Loucy (cell line): ENCODE results near the gene CCDC158.

ENCODE experiments used
- CTCF ChIP-seq: fragments of 200-600 bp; sonication (generic); conservative IDR thresholded peaks from 2 replicates; pipeline ENCODE4 v1.5.1; 2014; ENCODE audit warnings: mild to moderate bottlenecking, antibody characterized with exemption, low read length
- EZH2phosphoT487 ChIP-seq: fragments of 200-600 bp; IDR thresholded peaks from 2 replicates; pipeline ENCODE4 v1.6.1; 2018; ENCODE audit warnings: antibody characterized with exemption, mild to moderate bottlenecking, moderate library complexity, borderline replicate concordance

- TF ChIP-seq CTCF: no peak
- no peak for TF ChIP-seq EZH2phosphoT487
These were observed 105.5 kb downstream of the CCDC158 start for GRCh38 chr4:76315267-76315918.
